AG09319 (cell line): Measurements from ENCODE around the gene NRBP1.
A peak's percentile ranks its signal among the peaks of the same experiment; 100 is the strongest.

Source experiments
- DNase-seq: peaks from one replicate; pipeline ENCODE4 v3.0.0-alpha.2; 2010; ENCODE audit warnings: low read depth; ENCODE audit errors: extremely low read depth
- TF ChIP-seq, protein P1 (sequence below): IDR thresholded peaks from 2 replicates; pipeline ENCODE4 v1.5.1; 2011; ENCODE audit warnings: low read depth, mild to moderate bottlenecking, inconsistent platforms, low read length, moderate library complexity

The NRBP1 gene

DNA sequence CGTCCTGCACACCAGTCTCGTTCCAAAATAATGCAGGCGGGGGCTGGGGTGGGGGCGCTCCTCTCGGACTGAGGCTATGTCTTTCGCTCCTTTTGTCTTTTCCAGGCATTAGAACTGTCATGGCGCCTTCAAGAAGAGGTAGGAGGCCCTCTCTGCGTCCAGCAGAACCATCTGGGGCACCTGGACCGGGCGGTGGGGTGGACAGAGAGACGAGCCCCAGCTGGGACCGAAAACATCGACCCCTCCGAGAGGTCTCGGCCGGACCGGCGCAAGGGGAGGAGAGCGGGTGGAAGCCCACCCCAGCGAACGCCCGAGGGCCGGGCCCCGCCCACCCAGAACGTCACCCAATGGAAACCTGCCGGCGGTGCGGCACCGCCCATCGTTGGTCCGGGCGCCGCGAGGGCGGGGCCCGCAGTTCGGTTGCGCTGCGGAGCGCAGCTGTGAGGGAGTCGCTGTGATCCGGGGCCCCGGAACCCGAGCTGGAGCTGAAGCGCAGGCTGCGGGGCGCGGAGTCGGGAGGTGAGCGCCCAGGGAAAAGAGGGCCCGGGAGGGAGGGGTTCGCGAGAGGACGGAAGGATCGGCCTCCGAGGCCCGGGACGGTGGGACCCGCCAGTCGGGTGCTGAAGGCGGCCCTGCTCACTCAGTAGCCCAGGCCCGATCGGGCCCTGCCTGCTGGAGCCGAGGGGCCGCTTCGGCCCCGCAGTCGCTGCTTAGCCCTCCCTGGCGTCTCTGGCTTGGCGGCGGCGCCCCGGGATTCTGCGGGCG lies at the start of gene NRBP1:
TSS of gene NRBP1 (plus strand) at position 419 of the 765 bp plus-strand sequence. CDS start 4,643 bp downstream, outside the sequence.
- TF ChIP-seq, protein P1, sequence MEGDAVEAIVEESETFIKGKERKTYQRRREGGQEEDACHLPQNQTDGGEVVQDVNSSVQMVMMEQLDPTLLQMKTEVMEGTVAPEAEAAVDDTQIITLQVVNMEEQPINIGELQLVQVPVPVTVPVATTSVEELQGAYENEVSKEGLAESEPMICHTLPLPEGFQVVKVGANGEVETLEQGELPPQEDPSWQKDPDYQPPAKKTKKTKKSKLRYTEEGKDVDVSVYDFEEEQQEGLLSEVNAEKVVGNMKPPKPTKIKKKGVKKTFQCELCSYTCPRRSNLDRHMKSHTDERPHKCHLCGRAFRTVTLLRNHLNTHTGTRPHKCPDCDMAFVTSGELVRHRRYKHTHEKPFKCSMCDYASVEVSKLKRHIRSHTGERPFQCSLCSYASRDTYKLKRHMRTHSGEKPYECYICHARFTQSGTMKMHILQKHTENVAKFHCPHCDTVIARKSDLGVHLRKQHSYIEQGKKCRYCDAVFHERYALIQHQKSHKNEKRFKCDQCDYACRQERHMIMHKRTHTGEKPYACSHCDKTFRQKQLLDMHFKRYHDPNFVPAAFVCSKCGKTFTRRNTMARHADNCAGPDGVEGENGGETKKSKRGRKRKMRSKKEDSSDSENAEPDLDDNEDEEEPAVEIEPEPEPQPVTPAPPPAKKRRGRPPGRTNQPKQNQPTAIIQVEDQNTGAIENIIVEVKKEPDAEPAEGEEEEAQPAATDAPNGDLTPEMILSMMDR: no peak; the same call in none of the 2 replicates
- DNase-seq: peak; percentile 61

DNA sequence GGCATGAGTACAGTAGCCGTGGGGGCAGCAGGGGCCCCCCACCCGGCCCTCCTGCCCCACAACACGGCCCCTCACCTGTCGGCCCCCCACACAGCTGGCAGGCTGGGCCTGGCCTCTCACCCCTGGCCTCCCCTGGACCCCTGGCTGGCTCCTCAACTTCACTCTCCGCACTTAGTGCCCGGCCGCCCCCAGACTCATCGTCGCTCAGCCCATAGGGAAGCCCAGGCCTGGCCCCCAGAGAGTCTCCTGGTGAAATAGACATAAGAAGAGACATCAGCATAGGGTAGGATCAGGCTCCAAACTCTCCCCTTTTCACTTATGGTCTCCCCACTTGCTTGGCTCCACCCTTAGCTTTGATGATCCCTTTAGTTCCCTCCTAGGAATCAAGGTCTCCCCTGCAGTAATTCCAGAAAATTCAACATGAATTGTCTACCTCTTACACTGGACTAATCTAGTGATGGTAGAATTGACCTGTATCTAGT lies 49.6 kb upstream of the NRBP1 start:
- TF ChIP-seq, protein P1: no peak

DNA sequence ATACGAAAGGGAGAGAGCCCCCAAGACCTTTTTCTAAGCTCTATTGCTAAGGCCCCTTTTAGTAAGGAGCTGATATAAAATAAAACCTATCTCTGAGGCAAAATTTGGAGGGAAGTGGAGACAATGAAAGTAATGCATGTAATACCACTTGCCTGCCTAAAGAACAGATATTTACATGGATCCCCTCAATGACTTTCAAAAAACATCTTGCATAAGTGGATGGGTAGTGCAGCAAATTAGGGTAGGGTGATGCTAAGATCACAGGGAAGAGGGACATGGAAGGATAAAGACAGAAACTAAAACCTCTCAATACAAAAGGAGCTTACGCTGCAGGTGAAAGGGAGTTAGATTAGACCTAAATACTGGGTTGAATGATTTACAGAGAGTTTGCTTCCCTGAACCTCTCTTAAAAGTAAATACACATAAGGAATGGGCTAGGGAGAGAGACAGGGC lies 49.0 kb upstream of the NRBP1 start:
- no peak for DNase-seq
- TF ChIP-seq, protein P1: no peak

More for the DNA sequence above, 49.6 kb upstream of the NRBP1 start:
- DNase-seq: no peak

DNA sequence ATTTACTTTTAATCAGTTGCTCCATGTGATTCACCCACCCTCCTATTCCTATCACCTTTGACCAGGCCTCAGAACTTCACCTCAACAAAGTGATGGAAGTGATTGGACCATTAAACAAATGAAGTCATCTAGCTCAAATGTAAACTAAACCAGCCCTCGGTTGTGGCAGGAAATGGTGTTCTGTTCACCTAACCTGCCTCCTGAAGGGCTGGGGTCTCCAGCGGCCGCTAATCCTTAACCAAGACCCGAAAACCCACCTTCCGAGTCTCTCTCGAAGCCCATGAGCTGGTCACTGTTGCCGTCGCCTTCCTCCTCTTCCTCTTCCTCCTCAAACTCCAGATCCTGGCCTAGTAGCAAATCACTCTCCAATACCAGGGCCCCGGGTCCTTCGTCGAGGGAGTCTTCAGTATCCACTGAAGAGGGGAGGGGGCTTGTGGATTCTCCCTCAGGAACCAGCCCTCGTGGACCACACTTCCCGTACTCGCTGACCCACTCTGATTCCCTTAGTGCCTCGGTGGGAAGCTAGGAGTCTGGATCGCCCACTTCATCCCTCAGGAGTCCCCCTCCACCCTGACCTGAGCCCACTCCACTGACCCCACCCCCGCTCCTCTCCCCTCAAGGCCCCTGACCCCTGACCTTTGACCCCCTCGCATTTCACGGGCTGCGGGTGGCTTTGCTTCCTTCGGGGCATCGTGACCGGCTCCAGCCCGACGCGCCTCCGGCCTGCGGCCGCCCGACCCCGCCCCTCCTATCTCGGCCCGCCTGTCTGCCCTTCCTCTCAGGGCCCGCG lies 48.4 kb upstream of the NRBP1 start:
- TF ChIP-seq, protein P1: no peak
- DNase-seq: no peak

DNA sequence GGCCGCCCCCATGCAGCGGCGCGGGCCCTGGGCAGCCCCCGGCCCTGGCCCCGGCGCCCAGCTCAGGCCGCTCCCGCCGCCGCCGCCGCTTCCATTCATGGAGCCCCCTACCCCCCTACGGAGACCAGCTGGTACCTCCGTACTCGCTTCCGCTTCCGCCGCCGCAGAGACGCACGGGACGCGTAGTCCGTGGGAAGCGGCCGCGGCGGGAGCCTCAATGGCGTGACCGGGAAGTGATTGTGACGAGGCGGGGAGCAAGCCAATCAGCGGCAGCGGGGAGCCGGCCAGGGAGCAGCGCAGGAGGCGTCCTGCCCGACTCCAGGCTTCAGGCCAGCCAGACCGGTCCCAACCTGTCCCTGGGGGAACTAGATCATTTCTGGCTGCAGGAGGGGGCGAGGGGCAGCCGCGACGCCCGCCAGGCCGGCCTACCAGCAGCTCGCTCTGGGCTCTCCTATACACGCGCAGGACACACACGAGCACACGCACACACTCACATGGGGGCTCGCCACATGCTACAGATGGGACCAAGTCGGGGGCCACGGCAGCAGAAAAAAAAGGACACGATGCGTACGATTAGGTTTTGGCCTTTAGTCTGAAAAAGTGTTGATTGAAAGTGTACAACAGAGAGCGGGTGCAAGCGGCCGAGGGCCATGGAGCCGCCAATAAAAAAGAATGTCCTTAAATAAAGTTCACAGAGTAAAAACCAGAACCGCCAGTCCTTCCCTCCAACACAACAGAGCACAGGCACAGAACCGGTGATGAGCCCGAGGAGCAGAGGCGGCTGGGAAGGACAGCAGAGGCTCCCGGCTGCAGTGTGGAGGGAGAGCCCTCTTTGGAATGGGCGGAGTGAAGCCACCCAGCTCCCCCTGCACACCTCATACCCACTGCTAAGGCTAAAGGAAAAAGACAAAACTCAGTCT lies 47.5 kb upstream of the NRBP1 start, which contains the start of gene ZNF513:
TSS of gene ZNF513 (minus strand) at position 109 of the 920 bp plus-strand sequence. CDS start 208 bp downstream, outside the sequence.
- TF ChIP-seq, protein P1: no peak
- DNase-seq: peak; percentile 87

DNA sequence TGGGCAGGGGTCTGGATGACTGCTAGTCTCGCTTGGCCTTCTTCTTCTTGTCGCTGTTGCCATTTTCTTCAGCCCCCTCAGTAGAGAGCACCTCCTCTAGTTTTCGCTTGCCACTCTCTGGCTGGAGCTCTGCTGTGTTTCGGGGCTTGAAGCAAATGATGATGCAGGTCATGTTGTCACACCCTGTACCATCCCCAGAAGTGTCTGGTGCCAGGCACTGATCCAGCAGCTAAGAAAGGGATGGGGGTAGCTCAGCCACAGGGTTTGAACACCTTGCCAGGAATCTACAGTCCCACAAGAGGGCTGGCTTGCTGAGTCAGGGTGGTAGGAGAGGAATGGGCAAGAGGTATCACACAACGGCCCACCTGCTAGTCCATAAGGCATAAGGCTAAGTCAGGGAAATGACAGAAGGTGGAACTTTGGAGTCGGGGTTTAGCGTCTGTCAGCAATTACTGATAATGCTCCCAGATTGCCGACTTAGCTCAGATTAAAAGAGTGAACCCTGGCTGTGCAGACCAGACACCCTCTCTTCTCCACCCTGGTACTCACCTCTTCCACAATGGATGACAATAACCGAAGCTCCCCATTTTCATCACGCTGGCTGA lies 46.8 kb upstream of the NRBP1 start:
- no peak for DNase-seq
- TF ChIP-seq, protein P1: no peak
